NCI-H748 (cell line): Measurements from ENCODE around the gene NLRP1.

Source experiments
- DNase-seq: peaks from one replicate; lab custom pipeline; 2025; ENCODE audit not compliant: unreplicated experiment; lab: John Stamatoyannopoulos, UW

Gene NLRP1

GRCh38 chr17:5584383-5585286 is at the start of gene NLRP1:
TSS of gene NLRP1 (minus strand) at chr17:5584509. CDS start at chr17:5583957, 552 bp downstream.
- peak; percentile 25 for DNase-seq

- DNase-seq = no peak
Measured at GRCh38 chr17:5631958-5632590, 47.8 kb upstream of the NLRP1 start.

- no peak for DNase-seq
Measured at GRCh38 chr17:5630434-5630833, 46.1 kb upstream of the NLRP1 start.

GRCh38 chr17:5629128-5629527 is 44.8 kb upstream of the NLRP1 start:
- DNase-seq = no peak

- DNase-seq = no peak
Measured at GRCh38 chr17:5628262-5628661, 44.0 kb upstream of the NLRP1 start.

GRCh38 chr17:5624211-5624610 is 39.9 kb upstream of the NLRP1 start:
- DNase-seq = no peak

GRCh38 chr17:5621729-5622128 is 37.4 kb upstream of the NLRP1 start:
- no peak for DNase-seq

- DNase-seq = no peak
Measured at GRCh38 chr17:5621026-5621425, 36.7 kb upstream of the NLRP1 start.

- DNase-seq = peak; percentile 59
Measured at GRCh38 chr17:5619088-5619740, 34.9 kb upstream of the NLRP1 start.

- DNase-seq = peak; percentile 21
Measured at GRCh38 chr17:5618476-5618875, 34.2 kb upstream of the NLRP1 start.

GRCh38 chr17:5615476-5615875 is 31.2 kb upstream of the NLRP1 start:
- no peak for DNase-seq

- DNase-seq = no peak
Measured at GRCh38 chr17:5610956-5611355, 26.6 kb upstream of the NLRP1 start.

GRCh38 chr17:5608399-5609112 is 24.2 kb upstream of the NLRP1 start:
- DNase-seq = no peak

- no peak for DNase-seq
Measured at GRCh38 chr17:5607946-5608345, 23.6 kb upstream of the NLRP1 start.

GRCh38 chr17:5605452-5605851 is 21.1 kb upstream of the NLRP1 start:
- no peak for DNase-seq

- DNase-seq = no peak
Measured at GRCh38 chr17:5600041-5600440, 15.7 kb upstream of the NLRP1 start.

GRCh38 chr17:5598457-5598856 is 14.1 kb upstream of the NLRP1 start:
- peak; percentile 21 for DNase-seq

GRCh38 chr17:5596421-5596820 is 12.1 kb upstream of the NLRP1 start:
- no peak for DNase-seq

GRCh38 chr17:5595831-5596230 is 11.5 kb upstream of the NLRP1 start:
- DNase-seq = no peak

GRCh38 chr17:5592382-5592781 is 8.1 kb upstream of the NLRP1 start:
- DNase-seq = peak; percentile 87

GRCh38 chr17:5591966-5592365 is 7.7 kb upstream of the NLRP1 start:
- DNase-seq = peak; percentile 28
